WERI-Rb-1 (cell line): ENCODE results near the gene KNDC1.

Experiments
- DNase-seq: peaks from one replicate; pipeline ENCODE4 v3.0.0-alpha.2; 2020
- H3K27ac ChIP-seq: fragments of 250-450 bp; sonication (Bioruptor Pico); 2 replicates; pipeline ENCODE4 v1.5.1; 2020; ENCODE audit warnings: mild to moderate bottlenecking, moderate library complexity
- H3K27me3 ChIP-seq: fragments of 250-450 bp; sonication (Bioruptor Pico); 2 replicates; pipeline ENCODE4 v1.5.1; 2021; ENCODE audit warnings: mild to moderate bottlenecking, low read depth, moderate library complexity; ENCODE audit not compliant: insufficient read depth, severe bottlenecking
- H3K36me3 ChIP-seq: fragments of 250-450 bp; sonication (Bioruptor Pico); 2 replicates; pipeline ENCODE4 v1.5.1; 2020; ENCODE audit warnings: mild to moderate bottlenecking, moderate library complexity
- H3K4me3 ChIP-seq: 2 replicates; pipeline ENCODE4 v1.5.1; 2011; ENCODE audit warnings: low read depth, mild to moderate bottlenecking, control low read depth, low read length
- H3K9me3 ChIP-seq: fragments of 250-450 bp; sonication (Bioruptor Pico); 2 replicates; pipeline ENCODE4 v1.5.1; 2021; ENCODE audit warnings: mild to moderate bottlenecking, moderate library complexity; ENCODE audit not compliant: severe bottlenecking
- CTCF ChIP-seq: IDR thresholded peaks from 2 replicates; pipeline ENCODE4 v1.5.1; 2011; ENCODE audit warnings: low read depth, mild to moderate bottlenecking, control low read depth, inconsistent platforms, low read length

KNDC1 gene

GRCh38 chr10:133114726-133115452 lies 45.1 kb upstream of the KNDC1 start:
- DNase-seq: no peak
- peaks cover 6% of the 10 kb centered on the region for H3K9me3 ChIP-seq
- no peak for TF ChIP-seq CTCF
- H3K27me3 ChIP-seq: no peaks in the 10 kb centered on the region
- H3K36me3 ChIP-seq: no peaks in the 10 kb centered on the region
- H3K27ac ChIP-seq: no peak overlapping the region
- no peak overlapping the region for H3K4me3 ChIP-seq

- Histone ChIP-seq H3K9me3 (peaks cover 6% of the 10 kb centered on the region), H3K27me3 (no peaks in the 10 kb centered on the region)
- no peak for DNase-seq
These were observed 44.6 kb upstream of the KNDC1 start for GRCh38 chr10:133115453-133115842.

GRCh38 chr10:133115976-133116375 lies 44.0 kb upstream of the KNDC1 start:
- DNase-seq: no peak
- Histone ChIP-seq H3K4me3 (no peak overlapping the region), H3K27ac (no peak overlapping the region), H3K9me3 (peaks cover 2% of the 10 kb centered on the region), H3K27me3 (no peaks in the 10 kb centered on the region), H3K36me3 (no peaks in the 10 kb centered on the region)
- TF ChIP-seq CTCF: no peak

More at GRCh38 chr10:133115453-133115842, 44.6 kb upstream of the KNDC1 start:
- no peak for TF ChIP-seq CTCF
- Histone ChIP-seq H3K27ac (no peak overlapping the region), H3K36me3 (no peaks in the 10 kb centered on the region), H3K4me3 (no peak overlapping the region)

GRCh38 chr10:133116455-133116854 lies 43.6 kb upstream of the KNDC1 start:
- peaks cover 2% of the 10 kb centered on the region for H3K9me3 ChIP-seq

GRCh38 chr10:133117036-133117687 lies 42.9 kb upstream of the KNDC1 start:
- Histone ChIP-seq H3K27me3 (no peaks in the 10 kb centered on the region), H3K9me3 (peaks cover 2% of the 10 kb centered on the region), H3K27ac (no peak overlapping the region), H3K36me3 (no peaks in the 10 kb centered on the region), H3K4me3 (no peak overlapping the region)
- no peak for DNase-seq
- TF ChIP-seq CTCF: no peak

More at GRCh38 chr10:133116455-133116854, 43.6 kb upstream of the KNDC1 start:
- Histone ChIP-seq H3K27ac (no peak overlapping the region), H3K27me3 (no peaks in the 10 kb centered on the region), H3K36me3 (no peaks in the 10 kb centered on the region), H3K4me3 (no peak overlapping the region)
- no peak for DNase-seq
- TF ChIP-seq CTCF: no peak
